WI38 (cell line): ENCODE data around the gene SRGAP3.

Experiments
- H3K4me3 ChIP-seq: 2 replicates; pipeline ENCODE4 v1.5.1; 2011; ENCODE audit warnings: low read depth, mild to moderate bottlenecking, control low read depth, low read length
- CTCF ChIP-seq: IDR thresholded peaks from 2 replicates; pipeline ENCODE4 v1.5.1; 2012; ENCODE audit warnings: low read depth, mild to moderate bottlenecking, control low read depth, low read length

SRGAP3 gene

DNA sequence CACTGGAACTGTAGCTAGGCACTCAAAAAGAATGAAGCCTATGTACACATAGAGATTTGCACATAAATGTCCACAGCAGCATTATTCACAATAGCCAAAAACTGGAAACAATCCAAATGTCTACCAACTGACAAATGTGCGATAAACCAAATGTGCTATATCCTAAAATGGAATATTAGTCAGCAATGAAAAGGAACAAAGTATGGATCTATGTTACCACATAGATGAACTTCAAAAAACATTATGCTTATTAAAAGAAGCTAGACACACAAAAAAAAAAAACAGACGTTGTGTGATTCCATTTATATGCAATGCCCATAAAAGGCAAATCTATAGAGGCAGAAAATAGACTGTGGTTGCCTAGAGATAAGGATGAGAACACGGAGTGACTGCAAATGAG is 39.7 kb downstream of the SRGAP3 start:
- no peak overlapping the region for H3K4me3 ChIP-seq
- no peak for TF ChIP-seq CTCF

DNA sequence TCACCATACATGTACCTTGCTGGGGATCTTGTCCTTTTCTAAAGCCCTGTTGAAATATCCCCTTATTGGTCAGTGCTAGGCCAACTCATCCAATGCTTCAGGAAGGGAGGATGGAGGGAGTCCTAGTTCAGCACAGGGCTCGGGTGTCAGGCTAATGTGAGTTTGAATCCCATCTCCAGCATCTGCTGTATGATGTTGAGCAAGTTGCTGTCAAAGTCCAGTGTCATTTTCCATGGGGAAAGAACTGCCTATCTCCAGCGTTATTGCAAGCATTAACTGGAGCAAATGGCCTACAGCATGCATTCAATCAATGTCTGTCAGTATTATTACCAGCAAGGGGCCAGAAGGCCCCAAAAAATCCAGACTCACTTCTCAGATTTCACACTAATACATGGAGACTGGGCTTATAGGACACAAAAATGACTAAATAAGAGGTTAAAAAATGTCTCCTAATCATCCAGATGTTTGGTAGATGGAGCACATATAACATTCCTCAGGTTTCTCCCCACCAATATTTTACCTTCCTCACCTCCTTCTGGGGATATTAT is 40.8 kb downstream of the SRGAP3 start:
- TF ChIP-seq CTCF, result no peak
- H3K4me3 ChIP-seq, result no peak overlapping the region

DNA sequence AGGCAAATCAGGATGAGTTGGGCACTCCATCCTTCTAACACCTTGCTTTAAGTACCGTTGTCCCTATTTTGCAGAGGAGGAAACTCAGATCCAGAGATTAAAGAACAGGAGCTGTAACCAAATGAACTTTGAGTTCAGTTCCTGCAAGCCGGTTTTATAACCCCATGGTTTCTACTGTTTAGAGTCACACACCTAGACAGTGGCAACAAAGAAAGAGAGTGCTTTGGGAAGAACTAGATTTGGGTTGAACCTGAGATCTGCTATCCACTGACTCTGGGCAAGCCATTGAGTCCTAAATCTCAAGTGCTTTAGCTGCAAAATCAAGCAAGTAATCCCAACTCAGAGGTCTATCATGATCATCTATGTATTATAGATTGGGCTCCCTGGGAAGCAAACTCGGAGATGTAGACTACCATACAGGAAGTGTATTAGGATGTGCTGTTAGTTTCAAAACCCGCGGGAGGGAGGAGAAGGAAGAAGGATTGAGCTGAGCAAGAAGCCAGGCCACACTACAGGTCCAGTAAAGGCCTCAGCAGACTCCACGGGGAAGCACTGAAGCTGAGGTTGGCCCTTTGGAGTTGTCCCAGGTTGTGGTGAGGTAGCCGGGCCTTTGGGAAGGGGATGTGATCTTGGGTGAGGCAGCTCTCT is 42.2 kb downstream of the SRGAP3 start:
- H3K4me3 ChIP-seq, result no peak overlapping the region
- no peak for TF ChIP-seq CTCF

GRCh38 chr3:9206287-9206686 is 43.2 kb downstream of the SRGAP3 start:
- no peak for TF ChIP-seq CTCF
- H3K4me3 ChIP-seq, result no peak overlapping the region

DNA sequence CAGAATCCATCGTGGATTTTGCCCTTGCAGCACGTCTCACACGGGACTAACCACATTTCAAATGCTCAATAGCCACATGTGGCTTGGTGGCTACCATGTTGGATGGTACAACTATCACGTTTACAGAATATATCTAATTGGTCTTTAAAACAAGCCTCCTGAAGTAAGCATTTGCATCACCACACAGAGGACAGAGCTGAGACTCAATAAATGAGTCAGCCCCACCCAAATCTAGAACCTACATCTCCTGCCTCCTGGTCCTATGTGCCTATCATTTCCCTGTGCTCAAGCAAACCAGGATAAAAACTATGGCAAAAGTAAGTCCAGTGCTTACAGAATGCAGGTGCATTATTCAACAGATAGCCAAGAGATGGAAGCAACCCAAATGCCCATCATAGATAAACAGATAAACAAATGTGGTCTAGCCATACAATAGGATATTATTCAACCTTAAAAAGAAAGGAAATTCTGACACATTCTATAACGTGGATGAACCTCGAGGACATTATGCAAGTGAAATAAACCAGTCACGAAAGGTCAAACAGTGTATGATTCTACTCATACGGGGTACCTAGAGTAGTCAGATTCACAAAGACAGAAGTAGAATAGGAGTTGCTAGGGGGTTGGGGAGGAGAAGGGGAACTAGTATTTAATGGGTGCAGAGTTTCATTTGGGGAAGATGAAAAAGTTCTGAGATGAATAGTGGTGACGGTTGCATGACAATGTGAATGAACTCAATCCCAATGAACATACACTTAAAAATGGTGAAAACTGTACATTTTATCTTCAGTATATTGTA is 43.9 kb downstream of the SRGAP3 start:
- H3K4me3 ChIP-seq, result no peak overlapping the region
- no peak for TF ChIP-seq CTCF

DNA sequence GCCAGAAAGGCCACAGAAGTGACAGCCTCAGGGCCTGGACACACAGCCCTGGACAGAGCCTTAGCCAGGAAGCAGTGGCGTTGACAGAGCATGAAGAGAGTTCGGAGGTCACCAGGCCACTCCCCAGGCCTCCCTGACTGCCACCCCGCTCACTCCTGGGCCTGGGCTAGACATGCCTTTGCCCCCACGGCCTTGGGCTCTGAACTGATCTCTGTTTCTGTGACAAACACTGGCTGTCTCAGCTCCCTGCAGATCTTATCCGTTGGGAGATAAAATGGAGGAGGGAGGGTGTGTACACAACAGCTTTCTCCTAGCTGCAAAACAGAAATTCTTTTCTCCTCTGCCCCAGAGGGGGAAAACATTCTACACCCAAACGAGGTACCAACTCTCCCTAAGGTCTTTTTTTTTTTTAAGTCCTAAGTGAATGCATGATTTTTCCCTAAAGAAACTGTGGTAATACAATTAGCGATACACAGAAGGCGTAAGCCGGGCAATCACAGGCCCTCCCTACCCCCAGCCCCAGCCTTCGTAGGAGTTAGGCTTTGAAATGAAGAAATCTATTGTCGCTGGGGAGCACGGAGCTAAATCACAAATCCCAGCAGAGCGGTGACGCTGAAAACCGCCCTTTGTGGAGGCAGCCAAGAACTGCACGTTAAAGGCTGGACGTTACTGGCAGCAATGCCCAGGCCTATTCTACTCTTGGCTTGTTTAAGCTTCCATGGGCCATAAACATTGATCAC is 45.0 kb downstream of the SRGAP3 start:
- TF ChIP-seq CTCF, result no peak
- H3K4me3 ChIP-seq, result no peak overlapping the region

- no peak for TF ChIP-seq CTCF
- no peak overlapping the region for H3K4me3 ChIP-seq
Measured at GRCh38 chr3:9203317-9203716, 46.1 kb downstream of the SRGAP3 start.
